GM12878 (cell line): Measurements from ENCODE around the gene SSPN. TPM values are rescaled to one million over a fixed set of nuclear protein-coding genes. Genes with fewer than 3 reads are reported as not detected.

Source experiments
- BHLHE40 ChIP-seq, 2 experiments: fragments of 450-650 bp in 1 of 2; IDR thresholded peaks; 2 replicates each; pipeline ENCODE4 v1.6.1; 2011 to 2017; ENCODE audit warnings: low read depth in 2 of 2, borderline replicate concordance in 1 of 2, improper control_type of control experiment in 1 of 2, low read length in 1 of 2, mild to moderate bottlenecking in 1 of 2
- CHD2 ChIP-seq: IDR thresholded peaks from 2 replicates; pipeline ENCODE4 v1.6.1; 2011; ENCODE audit warnings: low read depth, low read length, improper control_type of control experiment, borderline replicate concordance
- LARP7 ChIP-seq: fragments of 450-650 bp; IDR thresholded peaks from 2 replicates; pipeline ENCODE4 v1.6.1; 2017; ENCODE audit warnings: mild to moderate bottlenecking
- polyA plus RNA-seq, 11 experiments: library from polyadenylated mRNA; depleted of rRNA in 4 of 11; unstranded in 6 of 11; stranded (reverse) in 5 of 11; fragments of >200 nt; fragmentation: Nextera tagmentation in 4 of 11; fragmentation: Illumina TruSeq in 1 of 11; extraction: Ambion mirVana in 4 of 11; extraction: Trizol in 1 of 11; gene quantifications; 1 replicate in 1 of 11; 2 replicates in 10 of 11; pipeline versions ENCODE4 v1.2.1 to v1.2.3, GENCODE V29; 2011 to 2016; ENCODE audit warnings: inconsistent platforms in 2 of 11, missing spikeins in 2 of 11, low read depth in 1 of 11
- total RNA-seq, 4 experiments: library from RNA; depleted of rRNA in 3 of 4; stranded (reverse); fragments of >200 nt in 3 of 4; fragmentation: Illumina TruSeq in 1 of 4; extraction: Trizol in 1 of 4; gene quantifications; 2 replicates each; pipeline versions ENCODE4 v1.2.1 to v1.2.3, GENCODE V29; 2013 to 2021
- TF ChIP-seq, protein P1 (sequence below): fragments of 450-650 bp; formaldehyde crosslinking; IDR thresholded peaks from 2 replicates; pipeline ENCODE4 v1.4.0; 2020; ENCODE audit warnings: mild to moderate bottlenecking, moderate library complexity
- TF ChIP-seq, protein P2 (sequence below): fragments of 450-650 bp; IDR thresholded peaks from 2 replicates; pipeline ENCODE4 v1.6.1; 2017; ENCODE audit warnings: mild to moderate bottlenecking, low read depth, inconsistent platforms; ENCODE audit not compliant: poor library complexity, severe bottlenecking
- TF ChIP-seq, protein P3 (sequence below): IDR thresholded peaks from 2 replicates; pipeline ENCODE4 v1.6.1; 2011; ENCODE audit warnings: low read depth, mild to moderate bottlenecking, low read length, moderate library complexity, borderline replicate concordance; ENCODE audit errors: extremely low read depth

The SSPN gene
- total and polyA plus RNA-seq, 10 of the 15 experiments (the other 5 are each of a cell fraction or from before 2014, with no cell fraction given), result 0.04 to 0.41 (median 0.28) TPM; not detected in 5

DNA sequence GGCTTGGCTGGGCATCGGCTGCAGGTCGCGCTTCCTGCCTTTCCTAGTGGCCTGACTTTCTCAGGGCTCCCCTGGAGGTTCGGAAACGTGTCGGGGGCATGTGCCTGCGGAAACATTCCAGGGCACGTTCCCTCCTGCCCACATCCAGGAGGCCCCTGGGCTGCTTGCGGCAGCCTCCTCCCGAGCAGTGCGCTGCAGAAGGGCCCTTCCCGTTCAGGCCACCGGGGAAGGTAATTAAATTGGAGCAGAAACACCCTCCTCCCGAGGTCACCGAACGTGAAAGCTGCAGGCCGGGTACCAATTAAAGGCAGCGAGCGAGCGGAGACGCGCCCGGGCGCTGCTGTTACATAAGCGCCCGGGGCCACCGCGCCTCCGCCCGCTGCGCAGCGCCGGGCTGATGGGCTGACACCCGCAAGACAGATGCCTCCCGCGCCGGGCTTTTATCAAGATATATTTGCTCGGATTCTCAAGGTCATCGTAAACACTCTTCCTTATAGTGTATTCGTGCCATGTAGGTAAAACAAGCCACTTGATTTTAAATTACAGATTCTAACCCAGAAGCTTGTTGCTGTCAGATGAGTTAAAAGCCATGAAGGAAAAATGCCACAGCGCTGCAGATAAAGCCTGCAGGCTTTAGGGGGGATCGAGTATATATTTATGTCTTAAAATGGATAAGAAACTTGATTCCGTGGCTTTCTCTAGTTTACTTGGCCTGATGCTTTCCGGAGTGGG lies 31.4 kb downstream of the SSPN start (continued):
- TF ChIP-seq, protein P1, sequence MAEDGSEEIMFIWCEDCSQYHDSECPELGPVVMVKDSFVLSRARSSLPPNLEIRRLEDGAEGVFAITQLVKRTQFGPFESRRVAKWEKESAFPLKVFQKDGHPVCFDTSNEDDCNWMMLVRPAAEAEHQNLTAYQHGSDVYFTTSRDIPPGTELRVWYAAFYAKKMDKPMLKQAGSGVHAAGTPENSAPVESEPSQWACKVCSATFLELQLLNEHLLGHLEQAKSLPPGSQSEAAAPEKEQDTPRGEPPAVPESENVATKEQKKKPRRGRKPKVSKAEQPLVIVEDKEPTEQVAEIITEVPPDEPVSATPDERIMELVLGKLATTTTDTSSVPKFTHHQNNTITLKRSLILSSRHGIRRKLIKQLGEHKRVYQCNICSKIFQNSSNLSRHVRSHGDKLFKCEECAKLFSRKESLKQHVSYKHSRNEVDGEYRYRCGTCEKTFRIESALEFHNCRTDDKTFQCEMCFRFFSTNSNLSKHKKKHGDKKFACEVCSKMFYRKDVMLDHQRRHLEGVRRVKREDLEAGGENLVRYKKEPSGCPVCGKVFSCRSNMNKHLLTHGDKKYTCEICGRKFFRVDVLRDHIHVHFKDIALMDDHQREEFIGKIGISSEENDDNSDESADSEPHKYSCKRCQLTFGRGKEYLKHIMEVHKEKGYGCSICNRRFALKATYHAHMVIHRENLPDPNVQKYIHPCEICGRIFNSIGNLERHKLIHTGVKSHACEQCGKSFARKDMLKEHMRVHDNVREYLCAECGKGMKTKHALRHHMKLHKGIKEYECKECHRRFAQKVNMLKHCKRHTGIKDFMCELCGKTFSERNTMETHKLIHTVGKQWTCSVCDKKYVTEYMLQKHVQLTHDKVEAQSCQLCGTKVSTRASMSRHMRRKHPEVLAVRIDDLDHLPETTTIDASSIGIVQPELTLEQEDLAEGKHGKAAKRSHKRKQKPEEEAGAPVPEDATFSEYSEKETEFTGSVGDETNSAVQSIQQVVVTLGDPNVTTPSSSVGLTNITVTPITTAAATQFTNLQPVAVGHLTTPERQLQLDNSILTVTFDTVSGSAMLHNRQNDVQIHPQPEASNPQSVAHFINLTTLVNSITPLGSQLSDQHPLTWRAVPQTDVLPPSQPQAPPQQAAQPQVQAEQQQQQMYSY (CRISPR knock-in tag), result no peak
- TF ChIP-seq, protein P2, sequence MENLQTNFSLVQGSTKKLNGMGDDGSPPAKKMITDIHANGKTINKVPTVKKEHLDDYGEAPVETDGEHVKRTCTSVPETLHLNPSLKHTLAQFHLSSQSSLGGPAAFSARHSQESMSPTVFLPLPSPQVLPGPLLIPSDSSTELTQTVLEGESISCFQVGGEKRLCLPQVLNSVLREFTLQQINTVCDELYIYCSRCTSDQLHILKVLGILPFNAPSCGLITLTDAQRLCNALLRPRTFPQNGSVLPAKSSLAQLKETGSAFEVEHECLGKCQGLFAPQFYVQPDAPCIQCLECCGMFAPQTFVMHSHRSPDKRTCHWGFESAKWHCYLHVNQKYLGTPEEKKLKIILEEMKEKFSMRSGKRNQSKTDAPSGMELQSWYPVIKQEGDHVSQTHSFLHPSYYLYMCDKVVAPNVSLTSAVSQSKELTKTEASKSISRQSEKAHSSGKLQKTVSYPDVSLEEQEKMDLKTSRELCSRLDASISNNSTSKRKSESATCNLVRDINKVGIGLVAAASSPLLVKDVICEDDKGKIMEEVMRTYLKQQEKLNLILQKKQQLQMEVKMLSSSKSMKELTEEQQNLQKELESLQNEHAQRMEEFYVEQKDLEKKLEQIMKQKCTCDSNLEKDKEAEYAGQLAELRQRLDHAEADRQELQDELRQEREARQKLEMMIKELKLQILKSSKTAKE, result no peak
- TF ChIP-seq, protein P3, sequence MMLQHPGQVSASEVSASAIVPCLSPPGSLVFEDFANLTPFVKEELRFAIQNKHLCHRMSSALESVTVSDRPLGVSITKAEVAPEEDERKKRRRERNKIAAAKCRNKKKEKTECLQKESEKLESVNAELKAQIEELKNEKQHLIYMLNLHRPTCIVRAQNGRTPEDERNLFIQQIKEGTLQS, result no peak
- TF ChIP-seq BHLHE40 (IDR thresholded peaks at IDR 0.05; ENCODE audit: borderline replicate concordance in 1 of 2, low read depth in 2 of 2, low read length in 1 of 2), result no peak
- TF ChIP-seq CHD2, result no peak
- no peak for TF ChIP-seq LARP7
